ENCODE measurements around the gene GRPEL1.

GRPEL1 gene

GRCh38 chr4:7023486-7023885, 44.4 kb downstream of the GRPEL1 start:
- no peaks in the 10 kb centered on the region for H3K9me3 Mint-ChIP-seq
- peaks cover 34% of the 10 kb centered on the region for H3K36me3 Mint-ChIP-seq
- H3K27ac Mint-ChIP-seq, result no peak overlapping the region

GRCh38 chr4:7021930-7022664, 45.8 kb downstream of the GRPEL1 start:
- Mint-ChIP-seq H3K9me3 (no peaks in the 10 kb centered on the region), H3K27me3 (no peaks in the 10 kb centered on the region), H3K4me3 (no peak overlapping the region), H3K36me3 (peaks cover 26% of the 10 kb centered on the region), H3K4me1 (no peaks in the 10 kb centered on the region), H3K27ac (peak overlapping the region; percentile 10)
- DNase-seq (ENCODE audit: low spot score in 2 of 2) (no peak), ATAC-seq (ENCODE audit: low read depth) (no peak)

More at GRCh38 chr4:7023486-7023885, 44.4 kb downstream of the GRPEL1 start:
- Mint-ChIP-seq H3K27me3 (no peaks in the 10 kb centered on the region), H3K4me3 (no peak overlapping the region), H3K4me1 (peaks cover 10% of the 10 kb centered on the region)
- no peak for DNase-seq (ENCODE audit: low spot score in 2 of 2)
- no peak for ATAC-seq (ENCODE audit: low read depth)

- peaks cover 20% of the 10 kb centered on the region for H3K36me3 Mint-ChIP-seq
- ATAC-seq (ENCODE audit: low read depth), result no peak
- H3K27ac Mint-ChIP-seq, result no peak overlapping the region
These were observed 46.5 kb downstream of the GRPEL1 start for GRCh38 chr4:7021355-7021754.

GRCh38 chr4:7020856-7021255, 47.0 kb downstream of the GRPEL1 start:
- no peaks in the 10 kb centered on the region for H3K9me3 Mint-ChIP-seq
- no peaks in the 10 kb centered on the region for H3K4me1 Mint-ChIP-seq
- DNase-seq (ENCODE audit: low spot score in 2 of 2) (no peak), ATAC-seq (ENCODE audit: low read depth) (no peak)
- no peaks in the 10 kb centered on the region for H3K27me3 Mint-ChIP-seq
- peaks cover 17% of the 10 kb centered on the region for H3K36me3 Mint-ChIP-seq
- H3K4me3 Mint-ChIP-seq, result no peak overlapping the region
- no peak overlapping the region for H3K27ac Mint-ChIP-seq

More at GRCh38 chr4:7021355-7021754, 46.5 kb downstream of the GRPEL1 start:
- H3K27me3 Mint-ChIP-seq, result no peaks in the 10 kb centered on the region
- no peaks in the 10 kb centered on the region for H3K4me1 Mint-ChIP-seq
- no peak for DNase-seq (ENCODE audit: low spot score in 2 of 2)
- no peak overlapping the region for H3K4me3 Mint-ChIP-seq
- no peaks in the 10 kb centered on the region for H3K9me3 Mint-ChIP-seq

GRCh38 chr4:7020290-7020689, 47.6 kb downstream of the GRPEL1 start:
- Mint-ChIP-seq H3K4me3 (no peak overlapping the region), H3K27me3 (no peaks in the 10 kb centered on the region), H3K4me1 (no peaks in the 10 kb centered on the region), H3K9me3 (no peaks in the 10 kb centered on the region), H3K27ac (no peak overlapping the region), H3K36me3 (peaks cover 17% of the 10 kb centered on the region)
- no peak for ATAC-seq (ENCODE audit: low read depth)
- DNase-seq (ENCODE audit: low spot score in 2 of 2), result no peak

- peaks cover 25% of the 10 kb centered on the region for H3K36me3 Mint-ChIP-seq
- peaks cover 5% of the 10 kb centered on the region for H3K4me1 Mint-ChIP-seq
- H3K4me3 Mint-ChIP-seq, result no peak overlapping the region
- H3K27me3 Mint-ChIP-seq, result no peaks in the 10 kb centered on the region
- no peaks in the 10 kb centered on the region for H3K9me3 Mint-ChIP-seq
- DNase-seq (ENCODE audit: low spot score in 2 of 2) (no peak), ATAC-seq (ENCODE audit: low read depth) (no peak)
- H3K27ac Mint-ChIP-seq, result no peak overlapping the region
These were observed 48.5 kb downstream of the GRPEL1 start for GRCh38 chr4:7019367-7019766.

GRCh38 chr4:7018281-7018680, 49.6 kb downstream of the GRPEL1 start:
- Mint-ChIP-seq H3K27ac (no peak overlapping the region), H3K27me3 (no peaks in the 10 kb centered on the region)
- DNase-seq (ENCODE audit: low spot score in 2 of 2), result no peak

GRCh38 chr4:7017446-7018048, 50.3 kb downstream of the GRPEL1 start:
- H3K4me3 Mint-ChIP-seq, result no peak overlapping the region
- H3K36me3 Mint-ChIP-seq, result peaks cover 26% of the 10 kb centered on the region
- no peak overlapping the region for H3K27ac Mint-ChIP-seq
- H3K27me3 Mint-ChIP-seq, result no peaks in the 10 kb centered on the region
- no peaks in the 10 kb centered on the region for H3K9me3 Mint-ChIP-seq
- ATAC-seq (ENCODE audit: low read depth) (no peak), DNase-seq (ENCODE audit: low spot score in 2 of 2) (no peak)
- peaks cover 18% of the 10 kb centered on the region for H3K4me1 Mint-ChIP-seq

More at GRCh38 chr4:7018281-7018680, 49.6 kb downstream of the GRPEL1 start:
- peaks cover 14% of the 10 kb centered on the region for H3K4me1 Mint-ChIP-seq
- peaks cover 28% of the 10 kb centered on the region for H3K36me3 Mint-ChIP-seq
- no peak for ATAC-seq (ENCODE audit: low read depth)
- H3K9me3 Mint-ChIP-seq, result no peaks in the 10 kb centered on the region
- H3K4me3 Mint-ChIP-seq, result no peak overlapping the region

- Mint-ChIP-seq H3K36me3 (peaks cover 19% of the 10 kb centered on the region), H3K27ac (no peak overlapping the region), H3K9me3 (no peaks in the 10 kb centered on the region), H3K4me1 (peaks cover 18% of the 10 kb centered on the region), H3K27me3 (no peaks in the 10 kb centered on the region), H3K4me3 (no peak overlapping the region)
- no peak for DNase-seq (ENCODE audit: low spot score in 2 of 2)
- no peak for ATAC-seq (ENCODE audit: low read depth)
These were observed 51.4 kb downstream of the GRPEL1 start for GRCh38 chr4:7016512-7016911.

GRCh38 chr4:7016086-7016485, 51.8 kb downstream of the GRPEL1 start:
- peaks cover 20% of the 10 kb centered on the region for H3K36me3 Mint-ChIP-seq
- H3K4me3 Mint-ChIP-seq, result no peak overlapping the region
- no peaks in the 10 kb centered on the region for H3K27me3 Mint-ChIP-seq
- no peak for ATAC-seq (ENCODE audit: low read depth)
- H3K4me1 Mint-ChIP-seq, result peaks cover 18% of the 10 kb centered on the region
- no peak for DNase-seq (ENCODE audit: low spot score in 2 of 2)
- H3K9me3 Mint-ChIP-seq, result no peaks in the 10 kb centered on the region
- no peak overlapping the region for H3K27ac Mint-ChIP-seq

GRCh38 chr4:7015383-7016035, 52.4 kb downstream of the GRPEL1 start:
- H3K36me3 Mint-ChIP-seq, result peaks cover 21% of the 10 kb centered on the region
- H3K27me3 Mint-ChIP-seq, result no peaks in the 10 kb centered on the region
- ATAC-seq (ENCODE audit: low read depth), result no peak
- H3K4me1 Mint-ChIP-seq, result peaks cover 18% of the 10 kb centered on the region
- peak overlapping the region; percentile 88 for H3K27ac Mint-ChIP-seq
- no peak overlapping the region for H3K4me3 Mint-ChIP-seq
- no peaks in the 10 kb centered on the region for H3K9me3 Mint-ChIP-seq
- DNase-seq (ENCODE audit: low spot score in 2 of 2), result no peak

- Mint-ChIP-seq H3K36me3 (peaks cover 27% of the 10 kb centered on the region), H3K27ac (peak overlapping the region; percentile 88), H3K4me3 (no peak overlapping the region), H3K4me1 (peaks cover 18% of the 10 kb centered on the region), H3K9me3 (no peaks in the 10 kb centered on the region), H3K27me3 (no peaks in the 10 kb centered on the region)
- DNase-seq (ENCODE audit: low spot score in 2 of 2) (no peak), ATAC-seq (ENCODE audit: low read depth) (no peak)
These were observed 53.0 kb downstream of the GRPEL1 start for GRCh38 chr4:7014815-7015214.

GRCh38 chr4:7013175-7013574, 54.7 kb downstream of the GRPEL1 start:
- Mint-ChIP-seq H3K4me3 (peak overlapping the region; percentile 21), H3K27ac (peak overlapping the region; percentile 88)

GRCh38 chr4:7009564-7009963, 58.3 kb downstream of the GRPEL1 start:
- H3K36me3 Mint-ChIP-seq, result peaks cover 32% of the 10 kb centered on the region
- peaks cover 15% of the 10 kb centered on the region for H3K4me1 Mint-ChIP-seq
- H3K27me3 Mint-ChIP-seq, result no peaks in the 10 kb centered on the region
- DNase-seq (ENCODE audit: low spot score in 2 of 2) (no peak), ATAC-seq (ENCODE audit: low read depth) (no peak)
- no peak overlapping the region for H3K4me3 Mint-ChIP-seq
- H3K27ac Mint-ChIP-seq, result no peak overlapping the region
- H3K9me3 Mint-ChIP-seq, result no peaks in the 10 kb centered on the region

More at GRCh38 chr4:7013175-7013574, 54.7 kb downstream of the GRPEL1 start:
- H3K36me3 Mint-ChIP-seq, result peaks cover 35% of the 10 kb centered on the region
- peaks cover 18% of the 10 kb centered on the region for H3K4me1 Mint-ChIP-seq
- DNase-seq (ENCODE audit: low spot score in 2 of 2) (peak in 1 of 2 donors; percentile 18), ATAC-seq (ENCODE audit: low read depth) (peak; percentile 68)
- no peaks in the 10 kb centered on the region for H3K9me3 Mint-ChIP-seq
- H3K27me3 Mint-ChIP-seq, result no peaks in the 10 kb centered on the region
